ENCODE measurements around the gene ELFN2. TPM values are rescaled to one million over a fixed set of nuclear protein-coding genes. Genes with fewer than 3 reads are reported as not detected.
"Not testable (repeated sequence)": the region's sequence is repeated elsewhere in the genome, so short reads cannot be mapped to it uniquely, and the experiment has no call there.

The ELFN2 gene
- total RNA-seq, 4 donors from 2014 or later: 0.30 to 0.76 TPM; not detected in 2

DNA sequence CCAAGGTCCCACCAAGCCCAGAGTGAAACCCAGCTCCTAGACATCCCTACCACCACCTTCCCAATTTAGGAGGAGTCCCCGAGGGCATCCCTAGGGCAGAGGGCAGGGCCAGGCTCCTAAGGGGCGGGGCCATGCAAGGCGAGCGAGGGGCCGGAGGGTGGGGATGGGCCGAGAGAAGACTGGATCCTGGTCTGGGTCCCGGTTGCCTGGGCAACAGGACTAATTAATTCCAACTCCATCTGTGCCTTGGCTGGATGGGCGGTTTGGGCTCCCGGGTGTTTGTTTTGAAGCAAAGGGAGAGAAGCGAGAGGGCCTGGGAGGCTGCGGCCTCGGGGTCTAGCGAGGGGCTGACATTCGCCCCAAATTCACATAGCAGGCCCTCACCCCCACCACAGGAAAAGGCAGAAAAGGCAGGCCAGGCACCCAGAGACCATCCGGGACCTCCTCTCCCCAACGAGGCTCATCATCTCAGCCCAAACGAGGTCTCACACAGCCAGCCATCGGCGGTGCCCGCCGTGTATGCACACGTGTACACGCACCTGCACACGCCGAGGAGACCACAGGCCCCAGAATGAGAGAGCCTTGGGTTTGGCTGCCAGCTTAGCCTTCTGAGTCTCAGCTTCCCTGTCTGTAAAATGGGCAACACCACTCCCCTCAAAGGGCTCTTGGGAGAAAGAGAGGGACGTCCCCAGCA is 23.9 kb downstream of the ELFN2 start:
- H3K9me3 ChIP-seq: no peaks in the 10 kb centered on the region

DNA sequence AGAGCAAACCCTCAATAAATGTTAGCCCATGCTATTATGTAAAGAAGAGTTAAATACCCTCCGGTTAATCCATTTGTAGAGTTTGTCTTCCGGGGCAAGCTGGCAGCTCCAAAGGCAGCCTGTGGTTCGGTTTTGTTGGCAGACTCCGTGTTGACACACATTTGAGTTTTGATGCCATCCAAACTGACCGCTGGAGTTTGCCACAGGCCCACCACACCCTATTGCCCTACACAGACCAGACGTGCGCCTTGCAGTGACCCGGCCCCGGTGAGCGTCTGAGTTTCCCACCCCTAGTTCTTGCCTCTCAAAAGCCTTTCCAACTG is 25.1 kb downstream of the ELFN2 start:
- no peaks in the 10 kb centered on the region for H3K36me3 ChIP-seq
- H3K4me3 ChIP-seq: no peak overlapping the region
- TF ChIP-seq, protein P1, sequence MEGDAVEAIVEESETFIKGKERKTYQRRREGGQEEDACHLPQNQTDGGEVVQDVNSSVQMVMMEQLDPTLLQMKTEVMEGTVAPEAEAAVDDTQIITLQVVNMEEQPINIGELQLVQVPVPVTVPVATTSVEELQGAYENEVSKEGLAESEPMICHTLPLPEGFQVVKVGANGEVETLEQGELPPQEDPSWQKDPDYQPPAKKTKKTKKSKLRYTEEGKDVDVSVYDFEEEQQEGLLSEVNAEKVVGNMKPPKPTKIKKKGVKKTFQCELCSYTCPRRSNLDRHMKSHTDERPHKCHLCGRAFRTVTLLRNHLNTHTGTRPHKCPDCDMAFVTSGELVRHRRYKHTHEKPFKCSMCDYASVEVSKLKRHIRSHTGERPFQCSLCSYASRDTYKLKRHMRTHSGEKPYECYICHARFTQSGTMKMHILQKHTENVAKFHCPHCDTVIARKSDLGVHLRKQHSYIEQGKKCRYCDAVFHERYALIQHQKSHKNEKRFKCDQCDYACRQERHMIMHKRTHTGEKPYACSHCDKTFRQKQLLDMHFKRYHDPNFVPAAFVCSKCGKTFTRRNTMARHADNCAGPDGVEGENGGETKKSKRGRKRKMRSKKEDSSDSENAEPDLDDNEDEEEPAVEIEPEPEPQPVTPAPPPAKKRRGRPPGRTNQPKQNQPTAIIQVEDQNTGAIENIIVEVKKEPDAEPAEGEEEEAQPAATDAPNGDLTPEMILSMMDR (IDR thresholded peaks at IDR 0.05): no peak
- TF ChIP-seq POLR2A (IDR thresholded peaks at IDR 0.05): no peak
- no peaks in the 10 kb centered on the region for H3K9me3 ChIP-seq
- intact Hi-C loops (cut with DNase I; ENCODE audit: low total_unique reads): no loop called here
- no peaks in the 10 kb centered on the region for H3K27me3 ChIP-seq
- H3K27ac ChIP-seq: no peak overlapping the region
- no peak for DNase-seq
- H3K4me1 ChIP-seq: no peaks in the 10 kb centered on the region

More for the DNA sequence above, 23.9 kb downstream of the ELFN2 start:
- Histone ChIP-seq H3K4me3 (no peak overlapping the region), H3K36me3 (no peaks in the 10 kb centered on the region), H3K27ac (no peak overlapping the region), H3K4me1 (no peaks in the 10 kb centered on the region), H3K27me3 (no peaks in the 10 kb centered on the region)
- intact Hi-C loops (cut with DNase I; ENCODE audit: low total_unique reads): no loop called here
- DNase-seq: no peak
- TF ChIP-seq POLR2A (IDR thresholded peaks at IDR 0.05): no peak
- TF ChIP-seq, protein P1 (IDR thresholded peaks at IDR 0.05): no peak

DNA sequence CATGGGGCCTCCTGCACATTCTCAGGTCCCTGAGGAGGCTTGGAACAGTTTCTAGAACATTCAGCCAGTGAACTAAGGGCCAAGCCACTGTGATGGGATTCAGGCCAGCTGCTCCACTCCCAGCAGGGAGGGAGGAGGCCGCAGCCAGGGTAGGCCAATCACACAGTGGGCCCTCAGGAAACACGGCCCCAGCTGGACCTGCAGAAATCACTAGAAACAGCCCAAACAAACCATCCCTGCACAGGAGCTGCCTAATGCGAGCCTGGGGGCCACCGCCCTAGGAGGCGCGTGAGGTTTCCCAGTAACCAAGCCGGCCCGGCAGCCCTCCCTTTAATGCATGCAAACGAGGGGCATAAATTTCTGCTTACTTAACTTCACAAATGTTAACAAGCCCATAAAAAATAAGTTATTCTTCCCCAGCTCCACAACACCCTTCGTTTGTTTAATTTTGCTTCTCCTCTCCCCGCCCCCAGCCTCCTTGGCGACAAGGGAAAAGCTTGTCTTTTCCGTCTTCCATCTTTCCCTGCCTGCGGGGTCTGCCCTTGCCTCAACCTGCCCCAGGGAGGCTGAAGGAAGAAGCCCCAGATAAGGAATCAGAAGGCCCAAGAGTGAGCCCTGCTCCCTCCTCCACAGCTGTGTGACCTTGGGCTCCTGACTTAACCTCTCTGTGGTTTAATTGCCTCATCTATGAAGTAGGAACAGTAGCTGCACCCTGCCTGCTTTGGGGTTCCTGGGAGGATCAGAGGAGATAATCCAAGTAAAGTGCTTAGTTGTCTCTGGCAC is 25.7 kb downstream of the ELFN2 start:
- no peaks in the 10 kb centered on the region for H3K4me1 ChIP-seq
- peak in 1 of 2 donors; percentile 23 for DNase-seq
- H3K36me3 ChIP-seq: no peaks in the 10 kb centered on the region
- H3K9me3 ChIP-seq: no peaks in the 10 kb centered on the region
- intact Hi-C loops (cut with DNase I; ENCODE audit: low total_unique reads): no loop called here
- H3K4me3 ChIP-seq: no peak overlapping the region
- H3K27me3 ChIP-seq: no peaks in the 10 kb centered on the region
- TF ChIP-seq, protein P1 (IDR thresholded peaks at IDR 0.05): no peak
- TF ChIP-seq POLR2A (IDR thresholded peaks at IDR 0.05): no peak
- no peak overlapping the region for H3K27ac ChIP-seq

DNA sequence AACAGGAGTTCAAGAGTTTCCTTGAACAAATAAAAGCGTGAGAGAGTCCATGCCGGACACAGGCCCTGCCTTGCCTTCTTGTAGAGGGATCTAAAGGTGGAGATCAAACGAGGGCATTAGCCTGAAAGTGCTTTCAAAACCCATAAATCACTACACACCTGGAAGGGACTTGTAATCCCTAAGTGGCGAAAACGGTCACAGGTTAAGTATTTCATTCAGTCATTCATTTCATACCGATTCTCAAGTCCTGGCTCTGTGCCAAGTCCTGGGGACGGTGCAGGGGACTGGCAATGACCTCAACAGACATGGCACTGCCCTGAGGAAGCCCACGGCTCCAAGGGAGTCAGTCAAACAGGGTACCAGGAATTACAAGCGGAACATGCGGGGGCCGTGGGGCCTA is 26.6 kb downstream of the ELFN2 start:
- Histone ChIP-seq H3K27me3 (no peaks in the 10 kb centered on the region), H3K4me1 (no peaks in the 10 kb centered on the region), H3K36me3 (no peaks in the 10 kb centered on the region), H3K9me3 (no peaks in the 10 kb centered on the region), H3K27ac (no peak overlapping the region), H3K4me3 (no peak overlapping the region)
- no peak for TF ChIP-seq POLR2A (IDR thresholded peaks at IDR 0.05)
- TF ChIP-seq, protein P1 (IDR thresholded peaks at IDR 0.05): no peak
- intact Hi-C loops (cut with DNase I; ENCODE audit: low total_unique reads): no loop called here
- no peak for DNase-seq

DNA sequence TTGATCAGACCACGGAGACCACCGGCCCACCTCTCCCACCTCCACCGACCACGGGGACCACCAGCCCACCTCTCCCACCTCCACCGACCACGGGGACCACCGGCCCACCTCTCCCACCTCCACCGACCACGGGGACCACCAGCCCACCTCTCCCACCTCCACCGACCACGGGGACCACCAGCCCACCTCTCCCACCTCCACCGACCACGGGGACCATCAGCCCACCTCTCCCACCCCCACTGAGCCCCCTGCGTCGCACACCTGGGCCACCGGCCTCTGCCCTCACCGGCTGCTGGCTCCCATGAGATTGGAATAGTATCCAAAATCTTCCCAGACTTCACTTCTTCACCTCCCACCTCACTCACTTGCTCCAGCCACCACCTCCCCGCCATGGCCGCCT is 27.8 kb downstream of the ELFN2 start:
- H3K36me3 ChIP-seq; DNase-seq; H3K9me3 ChIP-seq; intact Hi-C loops (cut with DNase I; ENCODE audit: low total_unique reads); H3K27ac ChIP-seq; H3K27me3 ChIP-seq; H3K4me1 ChIP-seq; H3K4me3 ChIP-seq: not testable (repeated sequence)
